Adrenal gland (tissue), 12 donors: Measurements from ENCODE around the gene COPS6. TPM values are rescaled to one million over a fixed set of nuclear protein-coding genes. Genes with fewer than 3 reads are reported as not detected.

Experiments
- DNase-seq, 7 donors: peaks; one replicate each; pipeline ENCODE4 v3.0.0-alpha.2; 2019 to 2020
- H3K27ac ChIP-seq, 5 donors: fragments of 200-600 bp; sonication (generic) in 4 of 5; 1 replicate in 3 of 5; 2 replicates in 2 of 5; pipeline versions ENCODE4 v1.5.1 to v1.8.0; 2016 to 2020; ENCODE audit warnings: mild to moderate bottlenecking in 1 of 5
- H3K27me3 ChIP-seq: fragments of 200-600 bp; 2 replicates; pipeline ENCODE4 v1.8.0; 2021
- H3K36me3 ChIP-seq, 2 donors: fragments of 200-600 bp; replicated peaks in 1 of 2; 1 replicate in 1 of 2; 2 replicates in 1 of 2; pipeline versions ENCODE4 v1.5.1 to v1.8.0; 2018 to 2022
- H3K4me1 ChIP-seq, 2 donors: fragments of 200-600 bp; replicated peaks in 1 of 2; 1 replicate in 1 of 2; 2 replicates in 1 of 2; pipeline versions ENCODE4 v1.5.1 to v1.8.0; 2018 to 2021
- H3K4me3 ChIP-seq, 4 donors: fragments of 200-600 bp; sonication (generic) in 3 of 4; one replicate each; pipeline ENCODE4 v1.5.1; 2016 to 2018
- H3K9me3 ChIP-seq, 3 donors: fragments of 200-600 bp; sonication (generic) in 1 of 3; replicated peaks in 1 of 3; 1 replicate in 2 of 3; 2 replicates in 1 of 3; pipeline versions ENCODE4 v1.5.1 to v1.8.0; 2016 to 2021
- CTCF ChIP-seq, 6 experiments: fragments of 450-650 bp in 4 of 6; fragments of 200-600 bp in 2 of 6; sonication (generic) in 1 of 6; IDR thresholded peaks; 1 replicate in 5 of 6; 2 replicates in 1 of 6; pipeline versions ENCODE4 v1.5.1 to v1.8.0; 2016 to 2021; ENCODE audit warnings: antibody characterized with exemption in 6 of 6, mild to moderate bottlenecking in 2 of 6, moderate library complexity in 1 of 6
- POLR2A ChIP-seq, 2 donors: fragments of 450-650 bp; IDR thresholded peaks; one replicate each; pipeline ENCODE4 v1.6.1; 2017; ENCODE audit warnings: antibody characterized with exemption in 2 of 2, mild to moderate bottlenecking in 2 of 2, moderate library complexity in 1 of 2
- WGBS, 4 donors: extraction: QIAGEN DNeasy Blood & Tissue Kit in 2 of 4; methylation state at CpG; one replicate each; pipeline versions ENCODE4 v1.1.5 to v1.1.7; 2013 to 2017; 5-methylcytosine and 5-hydroxymethylcytosine counted together
- intact Hi-C, 2 donors: fragments of 100-400 bp; cut with DNase I; formaldehyde crosslinking; loops; one replicate each; pipeline versions ENCODE4 v1.14.1 to v1.15.0; 2022 to 2023
- polyA plus RNA-seq, 3 donors: library from polyadenylated mRNA; stranded (reverse); fragments of 200-250 nt in 2 of 3; fragments of 350-450 nt in 1 of 3; fragmentation: Illumina TruSeq in 1 of 3; extraction: RNeasy Lipid Tissue Mini Kit (QIAGEN cat#74804) in 1 of 3; gene quantifications; one replicate each; pipeline ENCODE4 v1.2.3, GENCODE V29; 2013 to 2014
- total RNA-seq, 9 donors: library from RNA; depleted of rRNA in 4 of 9; stranded (reverse); fragments of >200 nt in 4 of 9; fragments of 120-200 nt in 1 of 9; fragmentation: NEBNext Ultra II Directional in 1 of 9; extraction: Animal tissue kit (Norgen Biotek cat#: 25700) in 1 of 9; gene quantifications; one replicate each; pipeline versions ENCODE4 v1.1.0 to v1.2.4, GENCODE V29; 2013 to 2023
- donor health status: healthy with polysubstance abuse.
- donor health status: Bipolar disorder and iron deficiency.
- donor health status: DM: yes; HTN: yes; CAD: no.
- donor health status: DM: no; HTN: no; CAD: no.
- donor health status: DM: no; HTN: no; CAD: no.
- donor health status: DM: yes; HTN: yes; CAD: no.

Gene COPS6
- total and polyA plus RNA-seq, 12 donors: 25.5 to 194 (median 108) TPM

GRCh38 chr7:100101016-100101862 lies 12.5 kb downstream of the COPS6 start, which contains the start of the genes AP4M1 and MCM7:
TSS of gene AP4M1 (plus strand) at chr7:100101643. CDS start at chr7:100101715, 72 bp downstream.
TSS of gene MCM7 (minus strand) at chr7:100101397. CDS start at chr7:100101294, 103 bp downstream.
- Histone ChIP-seq H3K27me3 (no peaks in the 10 kb centered on the region), H3K4me3 (peak within 1 kb of the TSS; percentile 69 to 89 (median 76)), H3K4me1 (peaks cover 13 to 14% of the 10 kb centered on the region in 2 donors), H3K36me3 (peaks cover 0 to 38% of the 10 kb centered on the region in 2 donors), H3K9me3 (no peaks in the 10 kb centered on the region), H3K27ac (peak within 1 kb of the TSS; percentile 76 to 97 (median 87))
- intact Hi-C loops: no loop called here
- no peak for TF ChIP-seq CTCF (IDR thresholded peaks at IDR 0.05)
- peak in 1 of 2 donors; percentile 55 for TF ChIP-seq POLR2A (IDR thresholded peaks at IDR 0.05)
- peak; percentile 98 to 99 (median 99) for DNase-seq
- 0 to 4% (median 0%) methylated on average over 15 to 80 of the region's 80 CpGs for WGBS, 4 donors

- no peak for DNase-seq
- Histone ChIP-seq H3K9me3 (no peaks in the 10 kb centered on the region), H3K4me1 (peaks cover 13 to 14% of the 10 kb centered on the region in 2 donors), H3K4me3 (no peak overlapping the region), H3K36me3 (peaks cover 0 to 38% of the 10 kb centered on the region in 2 donors), H3K27ac (no peak overlapping the region), H3K27me3 (no peaks in the 10 kb centered on the region)
- intact Hi-C loops: no loop called here
- 80 to 89% (median 86%) methylated on average over 14 to 17 of the region's 17 CpGs for WGBS, 4 donors
- no peak for TF ChIP-seq POLR2A (IDR thresholded peaks at IDR 0.05)
- no peak for TF ChIP-seq CTCF (IDR thresholded peaks at IDR 0.05)
These were observed 14.4 kb downstream of the COPS6 start for GRCh38 chr7:100102950-100103840.

- WGBS, 4 donors: 91 to 100% (median 94%) methylated on average over 3 to 4 of the region's 4 CpGs
- no peak overlapping the region for H3K27ac ChIP-seq
- intact Hi-C loops: no loop called here
- no peak overlapping the region for H3K4me3 ChIP-seq
- peaks cover 4 to 6% of the 10 kb centered on the region in 2 donors for H3K4me1 ChIP-seq
- DNase-seq: no peak
- H3K36me3 ChIP-seq: peaks cover 0 to 46% of the 10 kb centered on the region in 2 donors
- no peaks in the 10 kb centered on the region for H3K27me3 ChIP-seq
- TF ChIP-seq POLR2A (IDR thresholded peaks at IDR 0.05) (no peak), CTCF (IDR thresholded peaks at IDR 0.05) (no peak)
- H3K9me3 ChIP-seq: no peaks in the 10 kb centered on the region
These were observed 16.8 kb downstream of the COPS6 start for GRCh38 chr7:100105534-100105933.

- Histone ChIP-seq H3K27ac (no peak overlapping the region), H3K27me3 (no peaks in the 10 kb centered on the region), H3K36me3 (peaks cover 0 to 57% of the 10 kb centered on the region in 2 donors), H3K9me3 (no peaks in the 10 kb centered on the region), H3K4me3 (no peak overlapping the region), H3K4me1 (peaks cover 4 to 6% of the 10 kb centered on the region in 2 donors)
- intact Hi-C loops: no loop called here
- TF ChIP-seq POLR2A (IDR thresholded peaks at IDR 0.05) (no peak), CTCF (IDR thresholded peaks at IDR 0.05) (no peak)
- 81 to 89% (median 83%) methylated on average over 14 to 17 of the region's 17 CpGs for WGBS, 4 donors
- no peak for DNase-seq
These were observed 17.9 kb downstream of the COPS6 start for GRCh38 chr7:100106633-100107032.
